Loucy (cell line): ENCODE measurements around the gene OGG1.

Experiments used
- CTCF ChIP-seq: fragments of 200-600 bp; sonication (generic); conservative IDR thresholded peaks from 2 replicates; pipeline ENCODE4 v1.5.1; 2014; ENCODE audit warnings: mild to moderate bottlenecking, antibody characterized with exemption, low read length
- EZH2phosphoT487 ChIP-seq: fragments of 200-600 bp; IDR thresholded peaks from 2 replicates; pipeline ENCODE4 v1.6.1; 2018; ENCODE audit warnings: antibody characterized with exemption, mild to moderate bottlenecking, moderate library complexity, borderline replicate concordance

GRCh38 chr3:9780458-9780812, 30.7 kb downstream of the OGG1 start:
- TF ChIP-seq CTCF, result no peak
- TF ChIP-seq EZH2phosphoT487, result no peak
